Keratinocyte (primary cell): Measurements from ENCODE around the gene TMEM229B. TPM values are rescaled to one million over a fixed set of nuclear protein-coding genes. Genes with fewer than 3 reads are reported as not detected.

Experiments
- DNase-seq: peaks from one replicate; pipeline ENCODE4 v3.0.0-alpha.2; 2011; ENCODE audit warnings: low read depth, missing footprints, low spot score
- FAIRE-seq: peaks from 2 replicates; lab custom pipeline; 2011; peaks lifted over from hg19 to GRCh38; lab: Jason Lieb, UNC
- H2AFZ ChIP-seq: 2 replicates; pipeline ENCODE4 v1.6.0; 2012; ENCODE audit warnings: low read length, control low read depth, inconsistent platforms; ENCODE audit not compliant: control insufficient read depth
- H3K27ac ChIP-seq: 2 replicates; pipeline ENCODE4 v1.5.1; 2011; ENCODE audit warnings: low read length; ENCODE audit not compliant: control insufficient read depth, insufficient read depth
- H3K27me3 ChIP-seq: 3 replicates; pipeline ENCODE4 v1.6.0; 2011; ENCODE audit warnings: low read length; ENCODE audit not compliant: control insufficient read depth, insufficient read depth; ENCODE audit errors: extremely low read depth
- H3K36me3 ChIP-seq, 2 experiments: 2 replicates in 1 of 2; 3 replicates in 1 of 2; pipeline ENCODE4 v1.5.1; 2011; ENCODE audit warnings: low read length in 2 of 2, mild to moderate bottlenecking in 1 of 2; ENCODE audit not compliant: control insufficient read depth in 2 of 2, insufficient read depth in 2 of 2; ENCODE audit errors: extremely low read depth in 1 of 2
- H3K4me1 ChIP-seq: 3 replicates; pipeline ENCODE4 v1.5.1; 2011; ENCODE audit warnings: low read length; ENCODE audit not compliant: control insufficient read depth, insufficient read depth; ENCODE audit errors: extremely low read depth
- H3K4me2 ChIP-seq: 3 replicates; pipeline ENCODE4 v1.6.0; 2011; ENCODE audit warnings: low read depth, low read length; ENCODE audit not compliant: control insufficient read depth, insufficient read depth; ENCODE audit errors: extremely low read depth
- H3K4me3 ChIP-seq, 3 experiments: fragments of 200-600 bp in 1 of 3; sonication (generic) in 1 of 3; 2 replicates in 2 of 3; 3 replicates in 1 of 3; pipeline ENCODE4 v1.5.1; 2011 to 2016; ENCODE audit warnings: low read length in 3 of 3, mild to moderate bottlenecking in 3 of 3, control low read depth in 2 of 3, inconsistent platforms in 1 of 3, low read depth in 1 of 3, mixed read lengths in 1 of 3, mixed run types in 1 of 3, moderate library complexity in 1 of 3; ENCODE audit not compliant: control insufficient read depth in 2 of 3, insufficient read depth in 2 of 3; ENCODE audit errors: extremely low read depth in 1 of 3
- H3K79me2 ChIP-seq: 2 replicates; pipeline ENCODE4 v1.6.0; 2012; ENCODE audit warnings: low read length; ENCODE audit not compliant: control insufficient read depth, insufficient read depth
- H3K9ac ChIP-seq: 3 replicates; pipeline ENCODE4 v1.6.0; 2011; ENCODE audit warnings: low read length; ENCODE audit not compliant: control insufficient read depth, insufficient read depth; ENCODE audit errors: extremely low read depth
- H3K9me1 ChIP-seq: 3 replicates; pipeline ENCODE4 v1.6.0; 2011; ENCODE audit warnings: low read length; ENCODE audit not compliant: control insufficient read depth, insufficient read depth; ENCODE audit errors: extremely low read depth
- H3K9me3 ChIP-seq: 2 replicates; pipeline ENCODE4 v1.5.1; 2012; ENCODE audit warnings: low read depth, low read length; ENCODE audit not compliant: control insufficient read depth
- H4K20me1 ChIP-seq: 3 replicates; pipeline ENCODE4 v1.6.0; 2011; ENCODE audit warnings: low read length; ENCODE audit not compliant: control insufficient read depth, insufficient read depth; ENCODE audit errors: extremely low read depth
- CTCF ChIP-seq, 3 experiments: IDR thresholded peaks in 1 of 3; conservative IDR thresholded peaks in 1 of 3; optimal IDR thresholded peaks in 1 of 3; 2 replicates in 2 of 3; 3 replicates in 1 of 3; pipeline versions ENCODE3 to v1.5.1; 2011; ENCODE audit warnings: low read length in 3 of 3, mild to moderate bottlenecking in 3 of 3, moderate library complexity in 2 of 3, control low read depth in 1 of 3, inconsistent platforms in 1 of 3; ENCODE audit not compliant: insufficient read depth in 2 of 3; ENCODE audit errors: extremely low read depth in 1 of 3
- EZH2 ChIP-seq: IDR thresholded peaks from one replicate; pipeline ENCODE4 v1.6.1; 2012; ENCODE audit warnings: inconsistent platforms, mild to moderate bottlenecking, low read length, moderate library complexity
- dilution Hi-C: fragments of 300-500 bp; cut with MboI; formaldehyde crosslinking; loops from one replicate; pipeline ENCODE4 v1.7.0; 2020; ENCODE audit warnings: low sequenced_read_pairs; ENCODE audit not compliant: extremely low pct_ligation_motif_present
- polyA plus RNA-seq, 5 experiments: library from polyadenylated mRNA; depleted of rRNA in 3 of 5; stranded (reverse) in 3 of 5; stranded (forward) in 1 of 5; unstranded in 1 of 5; fragments of >200 nt; gene quantifications; 1 replicate in 1 of 5; 2 replicates in 3 of 5; 3 replicates in 1 of 5; pipeline versions ENCODE4 v1.2.1 to v1.2.3, GENCODE V29; 2011 to 2012; ENCODE audit warnings: missing spikeins in 2 of 5, low read depth in 1 of 5, low replicate concordance in 1 of 5

Gene TMEM229B
- polyA plus RNA-seq, 1 donor (not counting 4 experiments of a cell fraction or from before 2014, with no cell fraction given) = 1.0 TPM

GRCh38 chr14:67457782-67458181, 30.7 kb downstream of the TMEM229B start:
- Histone ChIP-seq H3K9me3 (no peaks in the 10 kb centered on the region), H3K9me1 (no peaks in the 10 kb centered on the region), H4K20me1 (no peaks in the 10 kb centered on the region), H3K79me2 (no peaks in the 10 kb centered on the region), H3K27me3 (no peaks in the 10 kb centered on the region), H3K4me1 (peaks cover 9% of the 10 kb centered on the region), H3K9ac (no peak overlapping the region), H3K36me3 (no peaks in the 10 kb centered on the region), H2AFZ (no peak overlapping the region), H3K4me2 (no peak overlapping the region), H3K27ac (no peak overlapping the region), H3K4me3 (no peak overlapping the region)
- TF ChIP-seq CTCF (optimal IDR thresholded peaks at IDR 0.05 in 1 of 3, IDR thresholded peaks at IDR 0.05 in 1 of 3, conservative IDR thresholded peaks at IDR 0.05 in 1 of 3; ENCODE audit: extremely low read depth in 1 of 3, insufficient read depth in 2 of 3, low read length in 3 of 3) (no peak), EZH2 (no peak)
- dilution Hi-C loops = no loop called here
- no peak for FAIRE-seq
- DNase-seq = no peak

DNA sequence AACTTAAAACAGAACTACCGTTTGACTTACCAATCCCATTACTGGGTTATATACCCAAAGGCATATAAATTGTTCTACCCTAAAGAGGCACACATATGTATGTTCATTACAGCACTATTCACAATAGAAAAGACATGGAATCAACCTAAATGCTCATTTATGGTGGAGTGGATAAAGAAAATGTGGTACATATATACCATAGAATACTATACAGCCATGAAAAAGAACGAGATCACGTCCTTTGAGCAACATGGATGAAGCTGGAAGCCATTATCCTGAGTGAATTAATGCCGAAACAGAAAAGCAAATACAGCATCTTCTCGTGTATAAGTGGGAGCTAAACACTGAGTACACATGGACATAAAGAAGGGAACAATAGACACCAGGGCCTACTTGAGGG, 31.8 kb downstream of the TMEM229B start:
- no peak overlapping the region for H3K4me3 ChIP-seq
- no peaks in the 10 kb centered on the region for H4K20me1 ChIP-seq
- H2AFZ ChIP-seq = no peak overlapping the region
- no peak overlapping the region for H3K27ac ChIP-seq
- H3K4me2 ChIP-seq = no peak overlapping the region
- dilution Hi-C loops = no loop called here
- DNase-seq (no peak), FAIRE-seq (no peak)
- H3K9me3 ChIP-seq = no peaks in the 10 kb centered on the region
- H3K36me3 ChIP-seq = no peaks in the 10 kb centered on the region
- TF ChIP-seq EZH2 (no peak), CTCF (optimal IDR thresholded peaks at IDR 0.05 in 1 of 3, IDR thresholded peaks at IDR 0.05 in 1 of 3, conservative IDR thresholded peaks at IDR 0.05 in 1 of 3; ENCODE audit: extremely low read depth in 1 of 3, insufficient read depth in 2 of 3, low read length in 3 of 3) (no peak)
- no peak overlapping the region for H3K9ac ChIP-seq
- H3K79me2 ChIP-seq = no peaks in the 10 kb centered on the region
- H3K4me1 ChIP-seq = peaks cover 9% of the 10 kb centered on the region
- no peaks in the 10 kb centered on the region for H3K9me1 ChIP-seq
- H3K27me3 ChIP-seq = no peaks in the 10 kb centered on the region
